Measurements from ENCODE around the gene NOTCH4. TPM values are rescaled to one million over a fixed set of nuclear protein-coding genes. Genes with fewer than 3 reads are reported as not detected.

NOTCH4 gene
- total and polyA plus RNA-seq, 9 of the 15 experiments (the other 6 are each of a cell fraction or from before 2014, with no cell fraction given): 0.24 to 4.3 (median 1.7) TPM

GRCh38 chr6:32178547-32179440 is 45.1 kb downstream of the NOTCH4 start (continued):
- TF ChIP-seq FOXO4 (CRISPR knock-in tag; IDR thresholded peaks at IDR 0.05): no peak
- no peak for TF ChIP-seq CREB3 (tag; conservative IDR thresholded peaks at IDR 0.05; ENCODE audit: low read depth)
- TF ChIP-seq FOXP1 (CRISPR knock-in tag; IDR thresholded peaks at IDR 0.05): no peak
- TF ChIP-seq HMGN3 (IDR thresholded peaks at IDR 0.05; ENCODE audit: borderline replicate concordance, extremely low read depth, insufficient read length, low read depth, low read length): no peak
- no peak for TF ChIP-seq NR2C1 (IDR thresholded peaks at IDR 0.05)
- no peak for TF ChIP-seq NR2C1 (tag; IDR thresholded peaks at IDR 0.05)
- TF ChIP-seq MTA2 (IDR thresholded peaks at IDR 0.05; ENCODE audit: low read depth): peak; percentile 4; the same call in 1 of the 2 replicates
- peak; percentile 45; the same call in 1 of the 2 replicates for TF ChIP-seq DPF2 (IDR thresholded peaks at IDR 0.05)
- peak in 1 of 3 experiments; percentile 16 for TF ChIP-seq YY1 (IDR thresholded peaks at IDR 0.05; ENCODE audit: borderline replicate concordance in 1 of 3, control insufficient read depth in 1 of 3, extremely low read depth in 1 of 3, insufficient read depth in 3 of 3, insufficient read length in 1 of 3, insufficient replicate concordance in 2 of 3, low read depth in 1 of 3, low read length in 2 of 3)
- TF ChIP-seq FOXA1 (IDR thresholded peaks at IDR 0.05; ENCODE audit: borderline replicate concordance): no peak
- TF ChIP-seq PREB (CRISPR knock-in tag; IDR thresholded peaks at IDR 0.05): no peak
- peak; percentile 62; the same call in 1 of the 2 replicates for TF ChIP-seq ZBTB7A (IDR thresholded peaks at IDR 0.05; ENCODE audit: borderline replicate concordance, control insufficient read depth, low read depth, low read length)
- TF ChIP-seq TEAD4 (IDR thresholded peaks at IDR 0.05; ENCODE audit: low read length): peak; percentile 19
- TF ChIP-seq TEAD4 (CRISPR knock-in tag; IDR thresholded peaks at IDR 0.05; ENCODE audit: borderline replicate concordance): no peak
- no peak for TF ChIP-seq ZNF384 (IDR thresholded peaks at IDR 0.05; ENCODE audit: low read depth, low read length)
- no peak for TF ChIP-seq TAF9B (IDR thresholded peaks at IDR 0.05; ENCODE audit: partially characterized antibody)
- TF ChIP-seq ESRRA (IDR thresholded peaks at IDR 0.05; ENCODE audit: borderline replicate concordance, low read depth): peak; percentile 1; the same call in 1 of the 2 replicates
- TF ChIP-seq ZFP36 (IDR thresholded peaks at IDR 0.05; ENCODE audit: low read depth, low read length, partially characterized antibody): no peak
- TF ChIP-seq ZNF639 (CRISPR knock-in tag; conservative IDR thresholded peaks at IDR 0.05 in 1 of 2, IDR thresholded peaks at IDR 0.05 in 1 of 2): 0 out of 4 replicates have a peak, but pooled peaks of 1 of the 2 experiments have one; percentile 44

All from K562 (cell line).